OCI-LY3 (cell line): Measurements from ENCODE around the gene UNC50.

ENCODE experiments used
- CTCF ChIP-seq: fragments of 200-600, 300-600 bp; sonication (generic); IDR thresholded peaks from 2 replicates; pipeline ENCODE4 v1.5.1; 2014; ENCODE audit warnings: antibody characterized with exemption, low read length, low read depth
- EZH2phosphoT487 ChIP-seq: fragments of 200-600 bp; shearing (Covaris generic); IDR thresholded peaks from 2 replicates; pipeline ENCODE4 v1.6.1; 2018; ENCODE audit warnings: antibody characterized with exemption, mixed run types, low read depth

GRCh38 chr2:98605076-98605475 is 3.3 kb upstream of the UNC50 start:
- TF ChIP-seq CTCF (no peak), EZH2phosphoT487 (no peak)
